Posterior cingulate gyrus (tissue), 11 donors: ENCODE data around the gene PRKCH.
"Not testable (repeated sequence)": the region's sequence is repeated elsewhere in the genome, so short reads cannot be mapped to it uniquely, and the experiment has no call there.

ENCODE experiments used
- DNase-seq, 10 donors: peaks; one replicate each; pipeline versions ENCODE4 v3.0.0 to v3.0.0-alpha.2; 2020 to 2021; ENCODE audit warnings: mixed read lengths in 3 of 10
- intact Hi-C: fragments of 100-400 bp; cut with DNase I; formaldehyde crosslinking; loops from one replicate; pipeline ENCODE4 v1.15.1; 2023

The PRKCH gene

DNA sequence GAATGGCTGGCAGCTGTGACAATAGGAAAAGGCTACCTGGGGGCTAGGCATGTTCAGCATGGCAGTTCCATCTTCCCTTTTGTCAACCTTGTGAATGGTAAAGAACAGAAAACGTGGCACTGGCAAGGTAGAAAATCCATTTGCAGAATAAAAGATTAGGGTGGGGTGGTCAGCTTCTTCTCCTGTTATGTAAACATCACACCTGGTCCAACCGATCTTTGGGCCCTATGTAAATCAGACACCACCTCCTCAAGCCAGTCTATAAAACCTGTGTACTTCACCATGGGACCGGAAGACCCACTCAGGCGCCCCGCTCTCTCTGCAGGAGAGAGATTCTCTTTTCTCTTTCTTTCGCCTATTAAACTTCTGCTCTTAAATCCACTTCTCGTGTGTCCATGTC, 20.6 kb upstream of the PRKCH start:
- DNase-seq, result no peak
- intact Hi-C loops, result no loop called here

GRCh38 chr14:61304688-61305087, 16.7 kb upstream of the PRKCH start:
- intact Hi-C loops, result no loop called here
- no peak for DNase-seq

GRCh38 chr14:61308198-61308597, 13.2 kb upstream of the PRKCH start:
- no peak for DNase-seq
- intact Hi-C loops, result no loop called here

GRCh38 chr14:61308701-61309100, 12.7 kb upstream of the PRKCH start:
- DNase-seq, intact Hi-C loops: not testable (repeated sequence)

DNA sequence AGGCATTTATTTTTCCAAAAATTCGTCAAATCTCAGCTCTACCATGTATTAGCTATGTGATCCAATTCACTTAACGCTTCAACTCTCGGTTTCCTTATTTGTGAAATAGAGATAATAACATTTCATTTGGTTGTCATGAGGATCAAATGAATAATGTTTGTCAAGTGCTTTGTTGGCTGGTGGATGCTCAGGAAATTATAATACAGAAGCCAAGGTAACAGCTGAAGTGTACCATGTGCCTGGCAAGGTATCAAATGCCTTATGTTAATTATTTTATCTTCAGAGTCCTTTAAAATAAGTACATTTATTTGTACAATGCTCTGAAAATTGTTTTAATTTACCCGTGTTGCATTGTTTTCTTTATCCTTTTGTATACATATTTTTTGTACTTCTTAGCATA, 6.1 kb upstream of the PRKCH start:
- DNase-seq, result no peak
- intact Hi-C loops, result no loop called here

DNA sequence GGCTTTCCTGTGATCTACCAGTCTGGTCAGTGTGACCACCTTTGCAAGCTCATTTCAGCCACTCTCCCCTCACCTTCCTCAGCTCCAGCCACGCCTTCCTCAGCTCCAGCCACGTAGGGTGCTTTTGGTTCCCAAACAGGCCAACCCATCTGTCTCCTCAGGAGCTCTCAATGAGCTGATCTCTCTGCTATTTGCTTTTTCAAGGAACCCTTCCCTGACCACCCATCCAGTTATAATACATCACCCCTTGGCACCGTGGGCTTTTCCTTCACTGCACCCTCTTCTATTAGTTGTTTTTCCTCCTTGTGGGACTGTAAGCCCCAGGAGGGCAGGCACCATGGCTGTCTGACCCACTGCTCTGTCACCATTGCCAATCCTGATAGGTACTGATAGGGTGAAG, 2.3 kb upstream of the PRKCH start:
- intact Hi-C loops, result no loop called here
- no peak for DNase-seq

DNA sequence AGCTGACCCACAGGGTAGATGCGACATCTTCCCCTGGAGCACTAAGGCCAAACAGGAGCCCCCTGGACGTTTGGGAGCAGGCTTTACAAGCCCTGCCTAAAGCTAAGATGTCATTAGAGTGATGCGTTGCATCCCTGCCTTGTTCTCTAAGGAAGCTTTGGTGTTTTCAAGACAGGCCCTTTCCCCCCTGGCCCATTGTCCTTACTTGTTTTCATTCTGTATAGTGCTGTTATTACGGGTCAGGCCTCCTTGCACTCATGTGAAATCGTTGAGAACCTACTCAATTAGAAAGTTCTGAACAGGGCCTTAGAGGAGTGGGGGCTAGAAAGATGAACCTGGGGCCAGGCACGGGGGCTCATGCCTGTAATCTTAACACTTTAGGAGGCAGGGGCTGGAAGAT, 1.7 kb upstream of the PRKCH start:
- no peak for DNase-seq
- intact Hi-C loops, result loop anchor here (10.0 kb wide), 1 partner anchor 115 kb away; no protein-coding TSS in a partner anchor

- DNase-seq, result not testable (repeated sequence)
- intact Hi-C loops, result loop anchor here (10.0 kb wide), 1 partner anchor 115 kb away; no protein-coding TSS in a partner anchor
Observed at GRCh38 chr14:61320170-61320569, 1.2 kb upstream of the PRKCH start.

- intact Hi-C loops, result loop anchor here (10.0 kb wide), 1 partner anchor 114 kb away; no protein-coding TSS in a partner anchor
- no peak for DNase-seq
Observed at GRCh38 chr14:61320806-61321384, 484 bp upstream of the PRKCH start.

GRCh38 chr14:61322011-61322798, 826 bp downstream of the PRKCH start:
- intact Hi-C loops, result loop anchor here (10.0 kb wide), 1 partner anchor 113 kb away; no protein-coding TSS in a partner anchor
- peak in 1 of 10 donors; percentile 80 for DNase-seq

GRCh38 chr14:61322799-61323290, 1.5 kb downstream of the PRKCH start:
- intact Hi-C loops, result loop anchor here (10.0 kb wide), 1 partner anchor 112 kb away; no protein-coding TSS in a partner anchor
- no peak for DNase-seq

DNA sequence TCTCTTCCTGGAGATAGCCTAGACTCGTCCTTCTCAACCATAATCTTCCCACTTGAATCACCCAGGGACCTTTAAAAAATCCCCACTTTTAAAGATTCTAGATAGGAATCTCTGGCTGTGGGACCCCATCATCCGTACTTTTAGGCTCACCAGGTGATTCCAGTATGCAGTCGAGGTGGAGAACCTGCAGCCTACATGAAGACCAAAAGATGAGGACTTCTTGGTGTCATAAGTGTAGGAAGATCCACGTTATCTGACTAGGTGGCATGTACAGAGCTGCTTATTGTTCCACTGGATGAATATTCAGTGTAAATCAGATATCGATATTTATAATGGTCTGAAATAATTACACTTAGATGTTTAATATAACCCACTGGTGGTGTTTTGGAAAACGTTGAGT, 2.6 kb downstream of the PRKCH start:
- intact Hi-C loops, result loop anchor here (10.0 kb wide), 1 partner anchor 111 kb away; no protein-coding TSS in a partner anchor
- no peak for DNase-seq

DNA sequence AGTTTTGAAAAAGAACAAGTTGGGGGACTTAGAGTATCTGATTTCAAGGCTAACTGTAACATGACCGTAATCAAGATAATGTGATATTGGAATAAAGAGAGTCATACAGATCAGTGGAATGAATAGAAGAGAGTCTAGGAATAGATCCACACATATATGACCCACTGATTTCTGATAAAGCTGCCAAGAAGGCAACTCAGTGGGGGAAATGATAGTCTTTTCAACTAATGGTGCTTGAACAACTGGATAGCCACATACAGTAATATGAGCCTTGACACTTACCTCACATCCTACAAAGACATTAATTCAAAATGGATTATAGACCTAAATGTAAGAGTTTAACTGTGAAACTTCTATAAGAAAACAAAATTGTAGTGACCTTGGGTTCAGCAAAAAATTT, 3.8 kb downstream of the PRKCH start:
- DNase-seq, result no peak
- intact Hi-C loops, result loop anchor here (10.0 kb wide), 1 partner anchor 110 kb away; no protein-coding TSS in a partner anchor

- intact Hi-C loops, result loop anchor here (10.0 kb wide), 1 partner anchor 109 kb away; no protein-coding TSS in a partner anchor
- DNase-seq, result no peak
Observed at GRCh38 chr14:61326146-61326545, 4.8 kb downstream of the PRKCH start.

DNA sequence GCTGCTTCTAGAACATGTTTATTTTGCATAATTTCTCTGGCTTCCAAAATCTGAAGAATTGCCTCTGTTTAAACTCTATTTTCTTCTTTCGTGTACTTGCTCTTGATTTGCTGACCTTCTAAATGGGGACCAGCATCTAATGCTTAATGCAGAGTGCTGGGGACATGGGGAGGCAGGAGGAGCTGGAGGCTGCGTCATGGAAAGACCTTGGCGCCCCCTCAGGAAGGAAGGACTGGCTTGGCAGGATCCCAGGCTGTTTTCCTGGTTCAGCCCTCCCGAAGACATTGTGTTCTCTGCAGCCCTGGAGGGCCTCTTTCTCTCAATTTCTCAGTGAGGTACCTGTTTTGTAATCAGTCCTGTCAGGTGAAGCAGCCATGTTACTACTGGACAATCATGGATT, 5.5 kb downstream of the PRKCH start:
- intact Hi-C loops, result loop anchor here (10.0 kb wide), 1 partner anchor 108 kb away; no protein-coding TSS in a partner anchor
- peak in 1 of 10 donors; percentile 68 for DNase-seq

- no peak for DNase-seq
- intact Hi-C loops, result loop anchor here (10.0 kb wide), 1 partner anchor 106 kb away; no protein-coding TSS in a partner anchor
Observed at GRCh38 chr14:61328626-61329262, 7.4 kb downstream of the PRKCH start.

- no peak for DNase-seq
- intact Hi-C loops, result loop anchor here (10.0 kb wide), 1 partner anchor 105 kb away; no protein-coding TSS in a partner anchor
Observed at GRCh38 chr14:61329478-61330051, 8.2 kb downstream of the PRKCH start.

DNA sequence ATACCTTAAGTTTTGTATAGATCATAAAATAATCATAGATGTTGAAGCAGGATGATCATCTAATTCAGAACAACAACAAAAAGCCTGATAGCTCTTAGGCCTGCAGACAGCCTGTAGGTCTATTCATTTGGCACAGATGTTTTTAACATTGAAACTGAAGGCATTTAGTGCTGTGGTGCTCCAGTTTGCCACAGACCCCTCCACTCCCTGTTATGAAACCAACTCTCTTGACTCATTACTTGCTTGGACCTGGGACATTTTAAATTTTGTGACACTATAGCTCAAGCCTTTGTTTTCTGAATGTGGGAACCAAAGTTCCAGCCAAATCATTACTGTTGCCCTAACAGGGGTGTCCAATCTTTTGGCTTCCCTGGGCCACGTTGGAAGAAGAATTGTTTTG, 9.1 kb downstream of the PRKCH start:
- DNase-seq, result no peak
- intact Hi-C loops, result no loop called here

DNA sequence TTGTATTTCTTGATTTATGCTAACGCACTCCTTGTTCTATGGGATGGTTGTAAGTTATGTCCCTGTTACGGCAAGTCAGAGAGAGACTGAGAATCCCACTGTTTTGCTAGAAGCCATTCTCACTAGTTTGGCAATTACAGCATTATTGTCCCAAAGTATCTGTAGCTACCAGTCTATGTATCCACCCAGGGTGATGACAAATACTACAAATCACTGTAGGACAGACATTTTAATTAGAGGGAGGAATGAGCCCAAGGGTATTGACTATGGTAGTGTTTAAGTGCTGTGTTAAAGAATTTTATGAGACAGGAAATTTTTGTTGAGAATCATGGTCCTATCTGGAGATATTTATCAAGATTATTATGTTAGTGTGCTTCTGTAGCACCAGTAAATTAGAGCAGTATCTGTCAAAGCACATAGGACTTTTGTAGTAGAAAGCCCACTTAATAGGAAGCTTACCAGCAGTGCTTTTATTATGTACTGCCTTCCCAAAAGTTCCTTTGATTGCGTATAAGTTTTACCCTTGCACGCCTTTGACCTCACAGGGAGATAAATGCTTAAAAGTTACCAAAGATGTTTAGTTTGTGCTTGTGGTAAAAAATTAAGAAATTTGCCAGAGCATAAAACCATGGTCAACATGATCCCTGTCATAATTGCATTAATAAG, 10.7 kb downstream of the PRKCH start:
- intact Hi-C loops, result no loop called here
- DNase-seq, result no peak

DNA sequence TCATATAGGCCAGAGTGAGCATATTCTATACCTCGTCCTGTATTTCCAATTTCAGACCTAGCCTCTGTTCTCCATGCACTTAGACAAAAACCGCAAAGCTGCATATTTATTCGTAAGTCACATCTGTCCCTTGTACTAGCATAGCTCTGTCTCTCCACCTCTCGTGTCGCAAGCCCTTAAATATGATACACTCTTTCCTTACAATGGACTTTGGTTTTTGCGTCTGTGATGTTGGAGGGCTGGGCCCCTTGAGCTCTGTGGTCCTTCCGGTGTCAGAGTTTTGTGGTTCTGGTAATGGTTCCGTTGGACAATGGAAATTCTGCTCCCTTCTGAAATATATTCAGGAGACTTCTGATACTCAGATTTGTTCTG, 11.3 kb downstream of the PRKCH start:
- DNase-seq, result no peak
- intact Hi-C loops, result no loop called here
